GM12878 (cell line): ENCODE results near the gene PRC1. TPM values are rescaled to one million over a fixed set of nuclear protein-coding genes. Genes with fewer than 3 reads are reported as not detected.

Source experiments
- ATAC-seq: fragments of 200-7000 bp; cut with Tn5 transposase; 3 replicates; pipeline ENCODE4 v1.9.1; 2020; ENCODE audit warnings: mild to moderate bottlenecking, moderate library complexity
- BruUV-seq: library from RNA; stranded (reverse); fragments of 400-500 nt; replicated peaks from 2 replicates; lab custom pipeline; 2021; lab: Mats Ljungman, UMichigan
- CTCF ChIA-PET: fragments of 300-600 bp; sonication (Branson Sonifier 250); formaldehyde crosslinking; extraction: SDS; loops from one replicate; lab custom pipeline; 2021; ENCODE audit warnings: inconsistent platforms; lab: Yijun Ruan, JAX
- POLR2A ChIA-PET: fragments of 350-600 bp; formaldehyde crosslinking; extraction: SDS; loops from one replicate; lab custom pipeline; 2021; ENCODE audit warnings: inconsistent platforms; lab: Charles Lee
- RAD21 ChIA-PET: fragments of 300-600 bp; sonication (Branson Sonifier 250); formaldehyde crosslinking; loops from one replicate; lab custom pipeline; 2023; ENCODE audit warnings: antibody characterized with exemption; ENCODE audit not compliant: unreplicated experiment; lab: Charles Lee
- SMC1A ChIA-PET: fragments of 300-600 bp; sonication (Branson Sonifier 250); formaldehyde crosslinking; loops from one replicate; lab custom pipeline; 2023; ENCODE audit not compliant: unreplicated experiment, uncharacterized antibody; lab: Charles Lee
- DNase-seq: peaks from one replicate; pipeline ENCODE4 v3.0.0-alpha.2; 2011; ENCODE audit warnings: low read depth, low spot score
- FAIRE-seq: peaks from 3 replicates; lab custom pipeline; 2011; peaks lifted over from hg19 to GRCh38; lab: Jason Lieb, UNC
- H2AFZ ChIP-seq: 2 replicates; pipeline ENCODE4 v1.6.0; 2011; ENCODE audit warnings: low read depth, low read length, control low read depth; ENCODE audit not compliant: control insufficient read depth
- H3K27ac ChIP-seq: 2 replicates; pipeline ENCODE4 v1.5.1; 2011; ENCODE audit warnings: control low read depth; ENCODE audit not compliant: control insufficient read depth, insufficient read depth
- H3K27me3 ChIP-seq, 2 experiments: replicated peaks in 1 of 2; 2 replicates each; pipeline versions ENCODE4 v1.6.0 to v1.6.1; 2011; ENCODE audit warnings: low read length in 1 of 2; ENCODE audit not compliant: control insufficient read depth in 2 of 2, insufficient read depth in 2 of 2
- H3K36me3 ChIP-seq, 2 experiments: 2 replicates each; pipeline ENCODE4 v1.5.1; 2011; ENCODE audit warnings: low read length in 1 of 2; ENCODE audit not compliant: control insufficient read depth in 2 of 2, insufficient read depth in 2 of 2
- H3K4me1 ChIP-seq: 2 replicates; pipeline ENCODE4 v1.6.1; 2011; ENCODE audit warnings: mild to moderate bottlenecking, low read length, moderate library complexity, mixed read lengths; ENCODE audit not compliant: control insufficient read depth, insufficient read depth
- H3K4me2 ChIP-seq: 2 replicates; pipeline ENCODE4 v1.6.0; 2011; ENCODE audit warnings: control low read depth; ENCODE audit not compliant: control insufficient read depth, insufficient read depth
- H3K4me3 ChIP-seq: fragments of 200-600 bp; sonication (generic); 2 replicates; pipeline ENCODE4 v1.5.1; 2016
- H3K79me2 ChIP-seq: 2 replicates; pipeline ENCODE4 v1.6.0; 2011; ENCODE audit warnings: low read length; ENCODE audit not compliant: control insufficient read depth, insufficient read depth
- H3K9ac ChIP-seq: 2 replicates; pipeline ENCODE4 v1.8.0; 2011; ENCODE audit warnings: low read length, control low read depth, mixed read lengths; ENCODE audit not compliant: control insufficient read depth, insufficient read depth
- H3K9me3 ChIP-seq: replicated peaks from 3 replicates; pipeline ENCODE4 v1.5.1; 2011; ENCODE audit warnings: mild to moderate bottlenecking, low read length; ENCODE audit not compliant: control insufficient read depth, insufficient read depth
- H4K20me1 ChIP-seq: 2 replicates; pipeline ENCODE4 v1.6.0; 2011; ENCODE audit not compliant: control insufficient read depth, insufficient read depth
- BACH1 ChIP-seq: fragments of 450-650 bp; IDR thresholded peaks from 2 replicates; pipeline ENCODE4 v1.6.1; 2017; ENCODE audit warnings: mild to moderate bottlenecking, borderline replicate concordance
- CEBPZ ChIP-seq: fragments of 150-350 bp; IDR thresholded peaks from 2 replicates; pipeline ENCODE4 v1.6.1; 2016; ENCODE audit warnings: low read depth, low read length
- KLF5 ChIP-seq: fragments of 450-650 bp; IDR thresholded peaks from 2 replicates; pipeline ENCODE4 v1.6.1; 2014; ENCODE audit warnings: mild to moderate bottlenecking; ENCODE audit not compliant: partially characterized antibody
- MEF2B ChIP-seq: fragments of 450-650 bp; IDR thresholded peaks from 2 replicates; pipeline ENCODE4 v1.6.1; 2018; ENCODE audit warnings: mild to moderate bottlenecking, moderate library complexity; ENCODE audit not compliant: partially characterized antibody, poor library complexity, severe bottlenecking
- POLR2AphosphoS5 ChIP-seq: IDR thresholded peaks from 2 replicates; pipeline ENCODE4 v1.6.1; 2011; ENCODE audit warnings: mild to moderate bottlenecking, low read length, inconsistent platforms
- RAD51 ChIP-seq: fragments of 450-650 bp; IDR thresholded peaks from 2 replicates; pipeline ENCODE4 v1.6.1; 2016; ENCODE audit warnings: moderate library complexity, mild to moderate bottlenecking, inconsistent platforms
- RELB ChIP-seq: fragments of 450-650 bp; IDR thresholded peaks from 2 replicates; pipeline ENCODE4 v1.6.1; 2017; ENCODE audit warnings: low read depth, mild to moderate bottlenecking, moderate library complexity
- SREBF1 ChIP-seq: IDR thresholded peaks from 2 replicates; pipeline ENCODE4 v1.6.1; 2012; ENCODE audit warnings: mild to moderate bottlenecking, low read length
- STAT3 ChIP-seq: IDR thresholded peaks from 2 replicates; pipeline ENCODE4 v1.6.1; 2011; ENCODE audit warnings: low read depth, low read length, improper control_type of control experiment
- ZNF622 ChIP-seq: fragments of 450-650 bp; IDR thresholded peaks from 2 replicates; pipeline ENCODE4 v1.6.1; 2017; ENCODE audit warnings: mild to moderate bottlenecking, inconsistent platforms
- WGBS: methylation state at CpG from one replicate; pipeline ENCODE4 v1.1.6; 2016; ENCODE audit warnings: low lambda C conversion rate; ENCODE audit not compliant: insufficient replicate concordance, insufficient coverage; ENCODE audit errors: missing lambda C conversion rate; 5-methylcytosine and 5-hydroxymethylcytosine counted together
- in situ Hi-C: fragments of 300-500 bp; cut with MboI; formaldehyde crosslinking; loops from 9 replicates; pipeline ENCODE4 v1.14.3; 2018; ENCODE audit warnings: mixed read lengths
- intact Hi-C: fragments of 100-400 bp; cut with micrococcal nuclease; formaldehyde crosslinking; loops from one replicate; pipeline ENCODE4 v1.14.2; 2022; ENCODE audit not compliant: unreplicated experiment
- polyA plus RNA-seq, 11 experiments: library from polyadenylated mRNA; depleted of rRNA in 4 of 11; unstranded in 6 of 11; stranded (reverse) in 5 of 11; fragments of >200 nt; fragmentation: Nextera tagmentation in 4 of 11; fragmentation: Illumina TruSeq in 1 of 11; extraction: Ambion mirVana in 4 of 11; extraction: Trizol in 1 of 11; gene quantifications; 1 replicate in 1 of 11; 2 replicates in 10 of 11; pipeline versions ENCODE4 v1.2.1 to v1.2.3, GENCODE V29; 2011 to 2016; ENCODE audit warnings: inconsistent platforms in 2 of 11, missing spikeins in 2 of 11, low read depth in 1 of 11
- total RNA-seq, 4 experiments: library from RNA; depleted of rRNA in 3 of 4; stranded (reverse); fragments of >200 nt in 3 of 4; fragmentation: Illumina TruSeq in 1 of 4; extraction: Trizol in 1 of 4; gene quantifications; 2 replicates each; pipeline versions ENCODE4 v1.2.1 to v1.2.3, GENCODE V29; 2013 to 2021

The PRC1 gene
- total and polyA plus RNA-seq, 10 of the 15 experiments (the other 5 are each of a cell fraction or from before 2014, with no cell fraction given) = 100 to 241 (median 131) TPM

- TF ChIP-seq BACH1 = peak; percentile 70; the same call in 1 of the 2 replicates
Measured at GRCh38 chr15:90922712-90923322, 71.5 kb downstream of the PRC1 start (continued).

- no peak for FAIRE-seq
- BruUV-seq = no TSS peak
- TF ChIP-seq POLR2AphosphoS5 (no peak), RELB (no peak), STAT3 (no peak), MEF2B (no peak), ZNF622 (no peak), KLF5 (no peak), RAD51 (no peak), CEBPZ (no peak), SREBF1 (no peak)
- in situ Hi-C loops (no loop called here), intact Hi-C loops (loop anchor here (2.0 kb wide), 1 partner anchor 19 kb away; the partner anchor contains the start of gene MAN2A2)
- ChIA-PET RAD21 (interaction anchor here (1.3 to 4.5 kb wide), 3 partner anchors 8 to 19 kb away, joined by 4 to 40 read pairs (median 36); partner anchors contain the start of genes HDDC3, MAN2A2 and UNC45A), CTCF (interaction anchor here (1.5 to 18.1 kb wide), 3 partner anchors 11 to 350 kb away, joined by 3 to 480 read pairs (median 68); partner anchors contain the start of genes HDDC3, MAN2A2 and UNC45A), POLR2A (interaction anchor here (0.5 to 3.4 kb wide), 3 partner anchors 11 to 32 kb away, joined by 3 to 32 read pairs (median 4); partner anchors contain the start of genes HDDC3 and UNC45A), SMC1A (interaction anchor here (0.9 to 1.8 kb wide), 5 partner anchors 9 to 36 kb away, joined by 3 to 9 read pairs (median 5); partner anchors contain the start of genes MAN2A2 and UNC45A)
- Histone ChIP-seq H3K79me2 (no peaks in the 10 kb centered on the region), H3K9ac (no peak overlapping the region), H3K9me3 (no peaks in the 10 kb centered on the region), H4K20me1 (no peaks in the 10 kb centered on the region), H2AFZ (no peak overlapping the region), H3K27me3 (no peaks in the 10 kb centered on the region), H3K4me3 (no peak overlapping the region), H3K4me2 (no peak overlapping the region), H3K36me3 (peaks cover 23 to 24% of the 10 kb centered on the region in 2 experiments), H3K4me1 (peaks cover 29% of the 10 kb centered on the region), H3K27ac (no peak overlapping the region)
- no peak for ATAC-seq
- DNase-seq = no peak
- WGBS = 98% methylated on average over 4 of the region's 4 CpGs
Measured at GRCh38 chr15:90921887-90922286, 72.4 kb downstream of the PRC1 start.
